T-helper 1 cell (primary cell): Measurements from ENCODE around the gene MAPT.

Experiments
- DNase-seq, 5 donors: peaks; one replicate each; pipeline ENCODE4 v3.0.0-alpha.2; 2012 to 2020

Gene MAPT

GRCh38 chr17:45974916-45975630 lies 80.7 kb downstream of the MAPT start:
- no peak for DNase-seq

DNA sequence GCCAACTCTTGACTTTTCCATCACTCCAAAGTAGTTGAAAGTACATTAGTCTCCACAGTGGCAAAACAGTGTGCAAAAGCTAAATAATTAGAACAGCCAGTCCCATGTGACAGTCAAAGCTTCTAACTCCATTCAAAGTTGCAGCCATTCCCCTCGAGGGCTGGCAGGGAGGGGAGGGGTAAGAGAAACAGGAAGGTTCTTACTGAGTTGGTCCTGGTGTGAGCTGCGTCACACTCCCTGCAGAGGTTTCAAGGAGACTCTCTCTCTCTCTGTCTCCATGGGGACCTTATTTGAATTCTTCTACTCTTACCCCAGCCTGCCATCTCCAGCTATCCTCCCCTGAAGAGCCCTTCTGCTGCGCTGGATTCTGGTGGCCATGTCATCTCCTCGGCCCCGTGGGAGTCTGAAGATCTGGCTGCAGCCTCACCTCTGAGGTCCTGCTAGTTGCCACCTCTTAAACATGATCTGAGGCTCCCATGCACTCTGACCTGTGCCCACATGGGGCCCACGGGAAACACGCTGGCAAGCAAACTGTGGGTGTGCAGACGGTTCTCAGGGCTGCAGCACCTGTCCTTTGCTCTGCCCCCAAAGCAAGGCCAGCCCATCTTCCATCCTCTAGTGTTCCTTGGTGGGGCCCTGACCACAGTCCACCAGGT lies 81.4 kb downstream of the MAPT start:
- DNase-seq = no peak

GRCh38 chr17:45976391-45976754 lies 82.0 kb downstream of the MAPT start:
- DNase-seq = no peak

DNA sequence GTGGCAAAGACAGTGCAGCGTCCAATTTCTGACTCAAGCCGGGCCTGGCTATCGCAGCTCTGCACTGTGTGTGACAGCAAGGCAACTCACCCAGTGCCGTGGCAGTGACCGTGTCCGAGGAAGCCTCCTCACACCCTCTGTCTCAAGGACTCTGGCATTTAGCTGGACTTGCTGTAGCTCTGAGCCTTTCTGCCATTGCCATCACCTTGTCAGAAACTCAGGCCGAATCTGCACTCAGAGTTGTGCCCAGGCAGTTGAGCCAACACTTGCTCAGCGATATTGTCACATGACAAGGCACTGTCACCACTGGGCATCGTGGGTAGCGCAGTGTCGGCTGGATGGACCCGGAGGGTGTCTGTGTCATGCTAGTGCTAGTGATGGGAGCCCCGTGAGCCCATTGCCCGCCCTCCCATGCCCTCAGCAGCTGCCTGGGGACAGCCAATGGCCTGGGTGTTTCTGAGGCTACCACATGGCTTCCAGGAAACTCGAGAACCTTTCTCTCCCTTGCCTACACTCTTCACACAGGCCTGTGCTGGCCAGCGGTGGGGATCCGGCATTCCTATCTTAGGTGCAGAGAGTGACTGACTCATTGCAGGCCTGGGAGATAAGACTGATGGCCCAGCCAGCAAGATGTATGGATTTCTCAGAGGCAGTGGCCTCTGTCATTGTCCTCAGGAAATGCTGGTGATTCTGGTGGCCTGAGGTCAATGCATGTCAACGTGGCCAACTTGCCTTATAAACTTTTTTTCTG lies 82.6 kb downstream of the MAPT start:
- DNase-seq = no peak

GRCh38 chr17:45977506-45977824 lies 83.1 kb downstream of the MAPT start:
- DNase-seq = no peak

DNA sequence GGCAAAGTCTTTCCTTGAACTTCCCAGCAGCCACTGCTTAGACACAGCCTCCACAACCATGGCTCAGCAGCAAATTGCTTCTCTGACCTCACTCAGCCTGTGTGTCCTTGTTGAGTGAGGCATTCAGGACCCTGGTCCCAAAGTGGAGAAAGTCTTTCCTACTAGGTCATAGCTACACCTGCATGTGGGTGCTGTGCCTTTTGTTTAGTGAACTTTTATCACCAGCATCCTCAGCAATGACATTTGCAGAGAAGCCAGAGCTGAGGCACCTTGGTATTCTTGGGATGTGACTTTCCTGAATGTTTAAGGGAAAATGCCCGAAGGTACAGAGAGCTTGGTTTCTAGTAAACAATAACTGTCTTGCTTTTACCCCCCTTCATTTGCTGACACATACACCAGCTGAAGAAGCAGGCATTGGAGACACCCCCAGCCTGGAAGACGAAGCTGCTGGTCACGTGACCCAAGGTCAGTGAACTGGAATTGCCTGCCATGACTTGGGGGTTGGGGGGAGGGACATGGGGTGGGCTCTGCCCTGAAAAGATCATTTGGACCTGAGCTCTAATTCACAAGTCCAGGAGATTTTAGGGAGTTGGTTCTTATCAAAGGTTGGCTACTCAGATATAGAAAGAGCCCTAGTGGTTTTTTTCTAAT lies 83.7 kb downstream of the MAPT start:
- no peak for DNase-seq

DNA sequence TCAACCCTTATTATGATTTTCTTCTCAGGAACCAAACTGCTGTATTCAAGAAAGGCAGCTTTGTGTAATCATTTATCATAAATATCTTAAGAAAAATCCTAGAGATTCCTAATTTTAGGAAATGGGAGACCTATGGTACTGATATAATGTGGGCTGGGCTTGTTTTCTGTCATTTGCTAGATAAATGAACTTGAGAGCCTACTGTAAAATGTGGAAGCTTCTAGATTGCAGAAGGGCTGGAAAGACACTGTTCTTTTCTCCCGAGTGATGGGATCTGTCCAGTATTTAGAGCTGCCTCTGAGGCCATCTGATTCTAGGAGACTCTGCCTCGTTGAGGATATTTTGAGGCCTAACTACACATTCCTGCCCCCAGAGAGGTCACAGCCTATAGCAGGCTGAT lies 84.8 kb downstream of the MAPT start:
- DNase-seq = no peak

DNA sequence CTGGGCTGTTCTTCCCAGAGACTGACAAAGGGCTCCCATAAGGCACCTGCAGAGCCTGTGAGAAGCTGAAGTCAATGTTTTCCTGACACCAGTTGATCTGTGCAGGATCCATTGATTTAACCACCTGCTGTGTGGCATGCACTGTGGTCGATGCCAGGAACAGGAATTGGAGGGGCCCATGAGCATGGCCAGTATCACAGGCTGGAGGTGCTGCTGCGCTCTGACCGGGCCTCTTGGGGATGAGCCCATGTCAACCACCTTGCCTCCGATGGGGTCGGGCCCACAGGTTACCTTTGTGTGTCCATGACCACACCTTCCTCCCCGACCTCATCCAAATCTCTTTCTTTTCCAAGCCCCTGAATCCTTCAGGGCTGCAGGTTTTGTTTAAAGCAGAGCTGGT lies 86.5 kb downstream of the MAPT start:
- DNase-seq = no peak

- DNase-seq = no peak
Observed at GRCh38 chr17:45981306-45981705, 87.0 kb downstream of the MAPT start.

- DNase-seq = no peak
Observed at GRCh38 chr17:45982791-45983613, 88.6 kb downstream of the MAPT start.

DNA sequence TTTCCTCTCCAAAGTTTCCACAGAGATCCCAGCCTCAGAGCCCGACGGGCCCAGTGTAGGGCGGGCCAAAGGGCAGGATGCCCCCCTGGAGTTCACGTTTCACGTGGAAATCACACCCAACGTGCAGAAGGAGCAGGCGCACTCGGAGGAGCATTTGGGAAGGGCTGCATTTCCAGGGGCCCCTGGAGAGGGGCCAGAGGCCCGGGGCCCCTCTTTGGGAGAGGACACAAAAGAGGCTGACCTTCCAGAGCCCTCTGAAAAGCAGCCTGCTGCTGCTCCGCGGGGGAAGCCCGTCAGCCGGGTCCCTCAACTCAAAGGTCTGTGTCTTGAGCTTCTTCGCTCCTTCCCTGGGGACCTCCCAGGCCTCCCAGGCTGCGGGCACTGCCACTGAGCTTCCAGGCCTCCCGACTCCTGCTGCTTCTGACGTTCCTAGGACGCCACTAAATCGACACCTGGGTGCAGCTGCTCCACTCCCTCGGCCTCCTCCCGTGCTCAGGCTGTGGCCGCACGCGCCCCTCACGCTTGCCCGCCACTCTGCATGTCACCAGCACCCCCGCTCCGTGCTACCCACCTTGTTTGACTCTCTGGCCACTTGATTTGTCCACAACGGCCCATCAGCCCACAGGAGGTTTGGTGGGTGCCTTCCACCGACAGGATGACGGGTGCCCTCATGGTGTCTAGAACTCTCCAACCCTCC lies 89.4 kb downstream of the MAPT start:
- DNase-seq = no peak

DNA sequence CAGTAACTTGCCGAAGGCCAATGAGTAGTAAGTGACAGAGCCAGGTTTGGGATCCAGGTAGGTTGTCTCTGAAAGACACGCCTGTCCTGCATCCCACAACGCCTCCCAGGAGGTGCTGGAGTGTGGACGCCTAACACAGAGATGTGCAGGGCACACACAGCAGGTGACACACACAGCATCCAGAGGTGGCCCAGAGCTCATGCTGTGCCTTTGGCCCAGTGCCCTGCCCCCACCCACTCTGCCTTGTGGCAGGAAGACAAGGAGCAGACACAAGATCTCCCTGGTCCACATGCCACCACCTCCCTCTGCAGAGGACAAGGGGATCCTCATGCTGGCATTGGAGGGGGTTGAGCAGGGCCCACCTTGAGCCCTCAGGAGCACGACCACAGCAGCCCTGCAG lies 90.0 kb downstream of the MAPT start:
- DNase-seq = no peak

GRCh38 chr17:45985447-45985846 lies 91.1 kb downstream of the MAPT start:
- no peak for DNase-seq

DNA sequence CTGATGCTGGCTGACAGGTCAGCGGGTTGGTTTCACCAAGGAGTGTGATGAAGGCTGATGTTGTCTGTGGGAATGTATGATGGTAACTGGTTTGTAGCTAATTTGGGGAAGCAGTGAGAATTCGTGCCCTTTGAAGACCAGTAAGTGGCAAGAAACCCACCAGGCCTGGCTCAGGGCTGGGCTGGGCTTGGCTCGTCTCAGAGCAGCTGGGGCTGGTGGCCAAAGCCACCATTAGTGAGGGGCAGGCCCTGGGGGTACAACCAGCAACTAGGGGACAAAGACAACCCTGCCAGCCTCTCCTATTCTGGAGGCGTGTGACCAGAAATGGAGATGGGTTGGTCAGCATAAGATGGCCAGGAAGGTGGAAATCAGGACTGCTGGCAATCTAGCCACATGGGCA lies 91.7 kb downstream of the MAPT start:
- no peak for DNase-seq

GRCh38 chr17:45987706-45988105 lies 93.4 kb downstream of the MAPT start:
- DNase-seq = no peak

- DNase-seq = no peak
Observed at GRCh38 chr17:45989759-45990158, 95.4 kb downstream of the MAPT start.

GRCh38 chr17:45990886-45991285 lies 96.5 kb downstream of the MAPT start:
- DNase-seq = no peak

GRCh38 chr17:45991341-45991740 lies 97.0 kb downstream of the MAPT start:
- no peak for DNase-seq

- DNase-seq = no peak
Observed at GRCh38 chr17:45992175-45992574, 97.8 kb downstream of the MAPT start.

GRCh38 chr17:45992904-45993303 lies 98.5 kb downstream of the MAPT start:
- no peak for DNase-seq

GRCh38 chr17:45993962-45994627 lies 99.7 kb downstream of the MAPT start:
- DNase-seq = no peak

GRCh38 chr17:45994987-45995386 lies 100.6 kb downstream of the MAPT start:
- DNase-seq = no peak
